GDM1 (cell line): Measurements from ENCODE around the gene NRG2.

Experiments used
- DNase-seq: peaks from one replicate; lab custom pipeline; 2025; lab: John Stamatoyannopoulos, UW

Gene NRG2

GRCh38 chr5:139968547-139969261, 74.4 kb downstream of the NRG2 start:
- peak; percentile 46 for DNase-seq

DNA sequence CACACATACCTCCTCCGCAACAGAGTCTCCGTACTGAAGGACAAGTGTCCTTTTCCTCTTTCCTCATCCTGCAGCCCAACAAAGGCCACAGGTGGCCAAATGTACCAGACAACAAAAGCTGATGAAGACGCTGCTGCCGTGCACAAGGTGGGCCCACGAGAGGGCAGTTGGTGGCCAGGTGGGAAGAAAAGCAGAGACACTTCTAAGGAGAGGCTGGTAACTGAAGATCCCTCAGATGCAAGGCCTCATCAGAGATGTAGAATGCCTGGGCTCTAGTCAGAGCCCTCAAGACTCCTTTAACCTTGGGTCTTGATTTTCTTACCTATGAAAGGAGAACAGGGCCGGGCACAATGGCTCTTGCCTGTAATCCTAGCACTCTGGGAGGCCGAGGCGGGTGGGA, 75.7 kb downstream of the NRG2 start:
- DNase-seq, result no peak

DNA sequence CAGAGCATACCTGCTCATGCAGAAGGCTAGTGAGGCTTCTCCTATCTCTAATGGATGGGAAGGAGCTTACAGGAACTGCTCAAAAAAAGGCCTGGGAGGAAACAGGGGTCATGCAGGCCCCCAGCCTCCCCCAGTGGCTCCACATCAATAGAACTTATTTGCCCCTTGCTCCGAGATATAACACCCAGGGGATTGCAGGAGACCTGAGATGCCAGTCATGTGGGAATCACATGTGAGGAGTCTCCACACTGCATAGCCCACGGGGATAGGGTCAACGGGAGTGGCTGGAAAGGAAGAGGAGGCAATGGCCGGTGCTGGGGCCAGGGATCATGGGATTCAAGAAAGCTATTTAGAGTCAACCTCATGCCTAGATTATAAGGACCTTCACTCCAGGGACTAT, 76.2 kb downstream of the NRG2 start:
- no peak for DNase-seq

DNA sequence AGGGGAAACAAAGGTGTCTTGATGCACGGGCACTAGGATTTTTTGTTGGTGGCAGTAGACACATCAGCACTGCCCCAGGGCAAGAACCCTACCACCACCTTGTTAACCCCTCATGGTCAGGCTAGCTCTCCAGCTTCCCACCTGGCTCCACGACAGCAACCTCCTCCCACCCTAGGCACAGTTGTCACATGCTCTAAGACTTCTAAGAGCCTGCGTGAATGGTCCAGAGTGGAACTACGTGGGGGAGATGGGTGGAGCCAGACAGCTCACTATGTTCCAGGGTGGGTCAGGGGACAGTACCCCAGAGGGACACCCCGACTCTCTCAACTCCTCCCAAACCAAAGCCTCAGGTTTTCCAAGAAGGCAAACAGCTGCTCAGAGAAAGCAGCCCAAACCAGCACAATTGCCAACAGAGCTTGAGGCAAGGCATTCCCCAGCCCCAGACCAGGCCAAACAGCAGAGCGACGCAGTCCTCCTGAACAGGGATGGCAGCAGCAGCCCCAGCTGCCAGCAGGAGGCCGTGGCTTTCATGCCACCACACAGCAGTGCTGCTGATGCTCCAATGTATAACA, 78.0 kb downstream of the NRG2 start:
- DNase-seq, result no peak

- no peak for DNase-seq
These were observed 78.7 kb downstream of the NRG2 start for GRCh38 chr5:139964266-139964993.

DNA sequence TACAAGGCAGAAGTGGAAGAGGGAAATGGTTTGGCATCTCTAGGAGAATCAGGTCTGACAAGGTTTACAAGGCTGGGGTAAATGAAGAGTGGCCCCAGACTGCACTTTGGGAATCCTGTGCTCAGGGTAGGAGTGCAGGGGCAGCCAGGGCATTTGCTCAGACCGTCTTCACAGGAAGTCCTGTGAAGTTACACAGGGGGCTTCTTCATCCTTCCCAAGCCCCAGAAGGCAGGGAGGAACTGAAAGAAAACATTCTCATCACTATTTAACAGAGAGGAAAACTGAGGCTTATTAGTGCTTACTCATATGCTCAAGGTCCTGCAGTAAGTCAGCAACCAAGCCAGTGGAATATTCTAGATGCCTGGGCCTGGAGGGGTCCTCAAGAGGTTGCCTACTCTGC, 80.7 kb downstream of the NRG2 start:
- no peak for DNase-seq

- no peak for DNase-seq
These were observed 81.5 kb downstream of the NRG2 start for GRCh38 chr5:139961435-139962157.

GRCh38 chr5:139960723-139961383, 82.2 kb downstream of the NRG2 start:
- DNase-seq, result no peak

DNA sequence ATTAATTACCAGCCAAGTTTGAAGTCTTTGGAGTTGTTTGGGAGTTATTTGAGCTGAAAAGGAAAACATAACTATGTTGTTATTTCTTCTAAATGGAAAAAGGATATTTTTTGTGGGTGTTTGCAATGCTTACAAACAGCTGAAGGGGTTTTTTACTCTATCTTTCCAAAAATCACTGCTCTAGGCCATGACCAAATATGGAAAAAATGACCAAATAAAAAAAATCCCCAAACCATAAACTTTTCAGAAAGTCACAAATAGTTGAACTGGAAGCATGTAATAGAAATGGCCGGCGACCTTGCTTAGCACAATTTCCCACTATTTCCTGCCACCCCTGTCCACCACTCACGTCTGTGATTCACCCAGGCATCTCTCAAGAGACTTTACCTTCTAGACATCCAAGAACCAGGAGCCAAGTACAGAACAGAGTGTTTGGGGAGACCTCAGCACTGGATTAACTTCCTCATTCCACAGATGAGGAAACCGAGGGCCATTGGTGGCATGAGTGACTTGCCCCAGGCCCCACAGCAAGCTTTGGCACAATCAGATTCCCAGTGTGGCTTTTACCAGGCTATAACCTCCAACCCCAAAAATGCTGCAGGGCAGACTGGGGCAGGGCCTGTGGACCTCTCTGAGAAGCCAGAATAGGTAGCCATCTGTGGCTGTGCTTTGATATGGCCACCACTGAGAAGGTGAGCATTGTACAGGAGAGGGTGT, 84.5 kb downstream of the NRG2 start:
- DNase-seq, result no peak

- DNase-seq, result no peak
These were observed 86.8 kb downstream of the NRG2 start for GRCh38 chr5:139956342-139956741.

DNA sequence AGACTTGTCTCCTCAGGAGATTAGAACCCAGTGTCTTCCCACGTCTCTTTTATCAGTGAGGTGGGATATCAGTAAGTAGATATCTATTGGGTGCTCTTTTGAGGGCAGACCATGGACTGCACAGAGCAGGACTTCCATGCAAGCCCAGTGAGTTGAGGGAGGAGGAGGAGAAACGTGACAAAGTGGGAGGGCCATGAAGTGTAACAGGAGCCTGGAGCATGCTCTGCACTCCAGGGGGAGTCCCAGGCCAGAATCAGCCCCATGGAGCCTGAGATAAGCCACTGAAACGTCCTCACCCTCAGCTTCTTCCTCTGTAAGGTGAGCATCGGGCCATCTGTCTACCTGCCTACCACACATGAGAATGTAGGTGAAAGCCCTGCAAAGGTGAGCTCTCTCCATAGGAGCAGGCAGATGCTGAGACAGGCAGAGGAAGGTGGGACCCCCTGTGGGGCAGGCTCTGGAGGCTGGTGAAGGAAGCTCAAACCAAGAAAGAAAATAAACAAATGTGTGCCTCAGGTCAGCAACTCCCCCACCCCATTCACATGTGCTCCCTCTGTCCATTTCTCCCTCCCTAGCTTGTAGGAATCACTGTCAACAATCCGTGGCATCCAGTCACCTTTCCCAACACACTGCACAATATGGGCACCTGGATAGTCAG, 87.4 kb downstream of the NRG2 start:
- DNase-seq, result no peak

DNA sequence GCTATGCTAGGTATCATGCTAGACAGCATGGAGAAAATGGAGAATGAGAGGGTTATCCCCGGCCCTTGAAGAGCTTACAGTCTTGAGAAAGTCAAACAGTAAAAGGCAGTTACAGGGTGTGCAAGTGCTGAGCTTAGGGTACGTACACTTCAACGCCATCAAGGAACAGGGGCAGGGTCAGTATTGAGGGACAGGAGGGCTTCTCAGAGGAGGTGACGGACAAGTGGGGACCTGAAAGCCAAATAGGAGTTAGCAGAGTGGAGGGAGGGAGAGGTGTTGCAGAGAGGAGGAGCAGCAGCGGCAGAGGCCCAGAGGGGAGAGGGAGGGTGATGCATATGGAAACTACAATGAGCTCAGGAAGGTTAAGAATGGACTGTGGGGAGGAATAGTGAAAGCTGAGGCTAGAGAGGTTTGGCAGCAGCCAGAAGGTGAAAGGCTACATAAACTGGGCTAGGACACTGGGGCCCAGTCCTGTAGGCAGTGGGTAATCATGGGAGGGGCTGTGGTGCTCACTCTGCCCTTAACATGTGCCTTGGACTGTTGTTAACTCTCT, 88.0 kb downstream of the NRG2 start:
- DNase-seq, result no peak

- DNase-seq, result no peak
These were observed 88.6 kb downstream of the NRG2 start for GRCh38 chr5:139954462-139954861.

GRCh38 chr5:139954022-139954421, 89.1 kb downstream of the NRG2 start:
- DNase-seq, result no peak

GRCh38 chr5:139952574-139952973, 90.5 kb downstream of the NRG2 start:
- no peak for DNase-seq

GRCh38 chr5:139951983-139952382, 91.1 kb downstream of the NRG2 start:
- DNase-seq, result no peak

GRCh38 chr5:139951296-139951924, 91.7 kb downstream of the NRG2 start:
- no peak for DNase-seq

GRCh38 chr5:139950436-139950835, 92.7 kb downstream of the NRG2 start:
- DNase-seq, result no peak

DNA sequence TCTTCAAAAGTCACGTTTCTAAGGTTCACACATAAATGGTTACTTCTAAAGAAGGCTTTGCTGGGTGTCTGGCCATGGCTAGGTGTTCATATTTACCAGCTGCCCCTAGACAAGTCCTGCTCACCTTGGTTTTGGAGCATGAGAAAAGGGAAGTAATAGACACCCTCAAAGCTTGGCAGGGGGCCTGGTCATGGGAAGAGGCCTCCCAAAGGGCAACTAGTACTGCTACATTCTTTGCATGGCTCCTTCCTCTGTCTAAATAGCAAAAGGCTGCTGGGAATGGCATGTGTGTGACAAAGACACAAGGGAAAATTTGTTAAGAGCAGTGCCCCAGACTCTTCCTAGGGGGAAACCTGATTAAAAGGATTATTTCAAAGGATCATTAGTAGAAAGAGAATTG, 93.4 kb downstream of the NRG2 start:
- DNase-seq, result no peak

DNA sequence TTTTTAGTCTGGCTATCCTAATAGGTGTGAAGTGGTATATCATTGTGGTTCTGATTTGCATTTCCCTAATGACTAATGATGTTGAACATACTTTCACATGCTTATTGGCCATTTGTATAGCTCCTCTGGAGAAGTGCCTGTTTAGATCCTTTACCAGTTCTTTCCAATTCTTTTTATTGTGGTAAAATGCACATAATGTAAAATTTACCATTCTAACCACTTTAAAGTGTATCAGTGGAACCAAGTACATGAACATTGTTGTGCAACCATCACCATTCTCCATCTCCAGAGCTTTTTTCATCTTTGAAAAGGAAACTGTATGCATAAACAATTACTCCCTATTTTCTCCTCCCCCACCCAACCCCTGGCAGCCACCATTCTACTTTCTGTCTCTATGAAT, 95.4 kb downstream of the NRG2 start:
- DNase-seq, result no peak
